Measurements from ENCODE around the gene GRK2. TPM values are rescaled to one million over a fixed set of nuclear protein-coding genes. Genes with fewer than 3 reads are reported as not detected.

The GRK2 gene
- total and polyA plus RNA-seq, 2 of the 13 experiments (the other 11 are each of a cell fraction or from before 2014, with no cell fraction given) = 31.3 to 42.4 TPM

DNA sequence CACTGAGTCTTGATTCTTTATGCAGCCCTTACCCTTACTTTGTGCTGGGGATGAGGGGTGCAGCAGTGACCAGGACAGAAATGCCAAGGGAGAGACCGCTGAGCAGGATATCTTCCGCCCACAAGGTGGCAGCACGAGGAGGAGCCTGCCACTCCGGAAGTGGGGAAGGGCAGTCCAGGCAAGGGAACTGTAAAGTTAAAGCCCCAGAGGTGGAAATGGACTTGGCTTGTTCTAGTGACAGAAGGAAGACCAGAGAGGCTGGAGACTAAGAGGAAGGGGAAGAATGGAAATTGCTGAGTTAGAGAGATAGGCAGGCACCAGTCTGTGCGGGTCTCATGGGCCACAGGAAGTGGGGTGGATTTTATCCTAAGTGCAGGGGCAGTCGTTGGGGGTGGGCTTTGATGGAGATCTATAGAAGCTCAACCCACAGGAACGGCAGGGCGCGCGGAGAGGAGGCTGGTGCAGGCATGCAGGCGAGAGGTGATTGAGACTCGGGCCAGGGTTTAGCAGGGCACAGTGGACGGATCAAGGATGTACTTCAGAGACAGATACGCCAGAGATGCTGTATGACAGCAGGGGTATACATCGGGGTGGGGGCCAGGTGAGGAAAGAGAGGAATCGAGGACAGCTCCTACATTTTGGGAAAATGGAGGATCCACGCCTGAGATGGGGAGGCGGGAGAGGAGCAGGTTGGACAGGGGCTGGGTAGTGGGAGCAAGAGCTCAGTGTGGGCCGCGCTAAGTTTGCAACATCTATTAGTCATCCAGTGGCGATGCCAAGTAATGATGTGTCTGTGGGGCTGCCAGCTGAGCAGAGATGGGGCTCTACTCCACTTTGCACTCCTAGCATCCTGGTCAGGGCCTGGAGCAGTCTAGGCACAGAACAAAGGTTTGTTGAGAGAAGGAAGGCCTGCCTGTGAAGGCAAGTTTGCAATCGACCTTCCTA is 3.3 kb upstream of the GRK2 start (continued):
- TF ChIP-seq, protein P1, sequence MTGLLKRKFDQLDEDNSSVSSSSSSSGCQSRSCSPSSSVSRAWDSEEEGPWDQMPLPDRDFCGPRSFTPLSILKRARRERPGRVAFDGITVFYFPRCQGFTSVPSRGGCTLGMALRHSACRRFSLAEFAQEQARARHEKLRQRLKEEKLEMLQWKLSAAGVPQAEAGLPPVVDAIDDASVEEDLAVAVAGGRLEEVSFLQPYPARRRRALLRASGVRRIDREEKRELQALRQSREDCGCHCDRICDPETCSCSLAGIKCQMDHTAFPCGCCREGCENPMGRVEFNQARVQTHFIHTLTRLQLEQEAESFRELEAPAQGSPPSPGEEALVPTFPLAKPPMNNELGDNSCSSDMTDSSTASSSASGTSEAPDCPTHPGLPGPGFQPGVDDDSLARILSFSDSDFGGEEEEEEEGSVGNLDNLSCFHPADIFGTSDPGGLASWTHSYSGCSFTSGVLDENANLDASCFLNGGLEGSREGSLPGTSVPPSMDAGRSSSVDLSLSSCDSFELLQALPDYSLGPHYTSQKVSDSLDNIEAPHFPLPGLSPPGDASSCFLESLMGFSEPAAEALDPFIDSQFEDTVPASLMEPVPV (CRISPR knock-in tag; IDR thresholded peaks at IDR 0.05) = no peak
- TF ChIP-seq, protein P2, sequence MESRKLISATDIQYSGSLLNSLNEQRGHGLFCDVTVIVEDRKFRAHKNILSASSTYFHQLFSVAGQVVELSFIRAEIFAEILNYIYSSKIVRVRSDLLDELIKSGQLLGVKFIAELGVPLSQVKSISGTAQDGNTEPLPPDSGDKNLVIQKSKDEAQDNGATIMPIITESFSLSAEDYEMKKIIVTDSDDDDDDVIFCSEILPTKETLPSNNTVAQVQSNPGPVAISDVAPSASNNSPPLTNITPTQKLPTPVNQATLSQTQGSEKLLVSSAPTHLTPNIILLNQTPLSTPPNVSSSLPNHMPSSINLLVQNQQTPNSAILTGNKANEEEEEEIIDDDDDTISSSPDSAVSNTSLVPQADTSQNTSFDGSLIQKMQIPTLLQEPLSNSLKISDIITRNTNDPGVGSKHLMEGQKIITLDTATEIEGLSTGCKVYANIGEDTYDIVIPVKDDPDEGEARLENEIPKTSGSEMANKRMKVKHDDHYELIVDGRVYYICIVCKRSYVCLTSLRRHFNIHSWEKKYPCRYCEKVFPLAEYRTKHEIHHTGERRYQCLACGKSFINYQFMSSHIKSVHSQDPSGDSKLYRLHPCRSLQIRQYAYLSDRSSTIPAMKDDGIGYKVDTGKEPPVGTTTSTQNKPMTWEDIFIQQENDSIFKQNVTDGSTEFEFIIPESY (CRISPR knock-in tag; IDR thresholded peaks at IDR 0.05) = 0 out of 2 replicates have a peak, but pooled peaks have one; percentile 9
- TF ChIP-seq NR2F6 (IDR thresholded peaks at IDR 0.05) (no peak), NR2F6 (CRISPR knock-in tag; IDR thresholded peaks at IDR 0.05) (peak; percentile 40; the same call in 1 of the 2 replicates), ZNF839 (CRISPR knock-in tag; IDR thresholded peaks at IDR 0.05; ENCODE audit: borderline replicate concordance) (no peak), YEATS2 (CRISPR knock-in tag; IDR thresholded peaks at IDR 0.05; ENCODE audit: borderline replicate concordance) (0 out of 2 replicates have a peak, but pooled peaks have one; percentile 13), SP140L (CRISPR knock-in tag; IDR thresholded peaks at IDR 0.05; ENCODE audit: borderline replicate concordance) (no peak), RAD21 (CRISPR knock-in tag; IDR thresholded peaks at IDR 0.05) (0 out of 2 replicates have a peak, but pooled peaks have one; percentile 43), SMC3 (IDR thresholded peaks at IDR 0.05; ENCODE audit: low read length) (peak; percentile 65), ZBTB38 (CRISPR knock-in tag; IDR thresholded peaks at IDR 0.05) (no peak), ZNF644 (CRISPR knock-in tag; IDR thresholded peaks at IDR 0.05; ENCODE audit: low read depth) (no peak), ZNF703 (CRISPR knock-in tag; IDR thresholded peaks at IDR 0.05; ENCODE audit: borderline replicate concordance) (no peak), ZNF891 (CRISPR knock-in tag; IDR thresholded peaks at IDR 0.05) (no peak), PHF8 (CRISPR knock-in tag; IDR thresholded peaks at IDR 0.05) (0 out of 2 replicates have a peak, but pooled peaks have one; percentile 17), ZNF205 (CRISPR knock-in tag; IDR thresholded peaks at IDR 0.05) (peak; percentile 51; the same call in 1 of the 2 replicates), ZNF75D (CRISPR knock-in tag; IDR thresholded peaks at IDR 0.05; ENCODE audit: borderline replicate concordance) (no peak), ZNF564 (CRISPR knock-in tag; IDR thresholded peaks at IDR 0.05) (no peak)
- TF ChIP-seq, protein P3, sequence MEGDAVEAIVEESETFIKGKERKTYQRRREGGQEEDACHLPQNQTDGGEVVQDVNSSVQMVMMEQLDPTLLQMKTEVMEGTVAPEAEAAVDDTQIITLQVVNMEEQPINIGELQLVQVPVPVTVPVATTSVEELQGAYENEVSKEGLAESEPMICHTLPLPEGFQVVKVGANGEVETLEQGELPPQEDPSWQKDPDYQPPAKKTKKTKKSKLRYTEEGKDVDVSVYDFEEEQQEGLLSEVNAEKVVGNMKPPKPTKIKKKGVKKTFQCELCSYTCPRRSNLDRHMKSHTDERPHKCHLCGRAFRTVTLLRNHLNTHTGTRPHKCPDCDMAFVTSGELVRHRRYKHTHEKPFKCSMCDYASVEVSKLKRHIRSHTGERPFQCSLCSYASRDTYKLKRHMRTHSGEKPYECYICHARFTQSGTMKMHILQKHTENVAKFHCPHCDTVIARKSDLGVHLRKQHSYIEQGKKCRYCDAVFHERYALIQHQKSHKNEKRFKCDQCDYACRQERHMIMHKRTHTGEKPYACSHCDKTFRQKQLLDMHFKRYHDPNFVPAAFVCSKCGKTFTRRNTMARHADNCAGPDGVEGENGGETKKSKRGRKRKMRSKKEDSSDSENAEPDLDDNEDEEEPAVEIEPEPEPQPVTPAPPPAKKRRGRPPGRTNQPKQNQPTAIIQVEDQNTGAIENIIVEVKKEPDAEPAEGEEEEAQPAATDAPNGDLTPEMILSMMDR (CRISPR knock-in tag; IDR thresholded peaks at IDR 0.05) = peak; percentile 95
- TF ChIP-seq, protein P4, sequence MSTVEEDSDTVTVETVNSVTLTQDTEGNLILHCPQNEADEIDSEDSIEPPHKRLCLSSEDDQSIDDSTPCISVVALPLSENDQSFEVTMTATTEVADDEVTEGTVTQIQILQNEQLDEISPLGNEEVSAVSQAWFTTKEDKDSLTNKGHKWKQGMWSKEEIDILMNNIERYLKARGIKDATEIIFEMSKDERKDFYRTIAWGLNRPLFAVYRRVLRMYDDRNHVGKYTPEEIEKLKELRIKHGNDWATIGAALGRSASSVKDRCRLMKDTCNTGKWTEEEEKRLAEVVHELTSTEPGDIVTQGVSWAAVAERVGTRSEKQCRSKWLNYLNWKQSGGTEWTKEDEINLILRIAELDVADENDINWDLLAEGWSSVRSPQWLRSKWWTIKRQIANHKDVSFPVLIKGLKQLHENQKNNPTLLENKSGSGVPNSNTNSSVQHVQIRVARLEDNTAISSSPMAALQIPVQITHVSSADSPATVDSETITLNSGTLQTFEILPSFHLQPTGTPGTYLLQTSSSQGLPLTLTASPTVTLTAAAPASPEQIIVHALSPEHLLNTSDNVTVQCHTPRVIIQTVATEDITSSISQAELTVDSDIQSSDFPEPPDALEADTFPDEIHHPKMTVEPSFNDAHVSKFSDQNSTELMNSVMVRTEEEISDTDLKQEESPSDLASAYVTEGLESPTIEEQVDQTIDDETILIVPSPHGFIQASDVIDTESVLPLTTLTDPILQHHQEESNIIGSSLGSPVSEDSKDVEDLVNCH (CRISPR knock-in tag; IDR thresholded peaks at IDR 0.05) = no peak
- TF ChIP-seq, protein P5, sequence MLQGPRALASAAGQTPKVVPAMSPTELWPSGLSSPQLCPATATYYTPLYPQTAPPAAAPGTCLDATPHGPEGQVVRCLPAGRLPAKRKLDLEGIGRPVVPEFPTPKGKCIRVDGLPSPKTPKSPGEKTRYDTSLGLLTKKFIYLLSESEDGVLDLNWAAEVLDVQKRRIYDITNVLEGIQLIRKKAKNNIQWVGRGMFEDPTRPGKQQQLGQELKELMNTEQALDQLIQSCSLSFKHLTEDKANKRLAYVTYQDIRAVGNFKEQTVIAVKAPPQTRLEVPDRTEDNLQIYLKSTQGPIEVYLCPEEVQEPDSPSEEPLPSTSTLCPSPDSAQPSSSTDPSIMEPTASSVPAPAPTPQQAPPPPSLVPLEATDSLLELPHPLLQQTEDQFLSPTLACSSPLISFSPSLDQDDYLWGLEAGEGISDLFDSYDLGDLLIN (CRISPR knock-in tag; IDR thresholded peaks at IDR 0.05; ENCODE audit: borderline replicate concordance) = no peak

Measured in HepG2 (cell line).